Measurements from ENCODE around the gene AFAP1. TPM values are rescaled to one million over a fixed set of nuclear protein-coding genes. Genes with fewer than 3 reads are reported as not detected.

AFAP1 gene
- total and polyA plus RNA-seq, 2 donors (not counting 3 experiments of a cell fraction or from before 2014, with no cell fraction given): 32.3 to 103 TPM

GRCh38 chr4:7714176-7714575 lies 225.5 kb downstream of the AFAP1 start:
- no peaks in the 10 kb centered on the region for H4K20me1 ChIP-seq (replicated peaks; ENCODE audit: control insufficient read depth, extremely low read depth, insufficient read depth, low read length)
- POLR2A ChIA-PET: no interaction called here
- BruUV-seq (replicated peaks): no TSS peak
- H3K9me3 ChIP-seq (replicated peaks; ENCODE audit: control insufficient read depth, insufficient read depth, low read length): no peaks in the 10 kb centered on the region
- no peaks in the 10 kb centered on the region for H3K36me3 ChIP-seq (ENCODE audit: control insufficient read depth in 2 of 2, extremely low read depth in 1 of 2, insufficient read depth in 2 of 2, low read length in 2 of 2)
- H3K27ac ChIP-seq (ENCODE audit: insufficient read depth, low read depth, low read length): no peak overlapping the region
- intact Hi-C loops (cut with micrococcal nuclease): loop anchor here (10.0 kb wide), 1 partner anchor 189 kb away; no protein-coding TSS in a partner anchor
- no peak overlapping the region for H2AFZ ChIP-seq (ENCODE audit: low read depth, low read length)
- H3K9me1 ChIP-seq (replicated peaks; ENCODE audit: control insufficient read depth, extremely low read depth, insufficient read depth, low read length): no peaks in the 10 kb centered on the region
- CTCF ChIA-PET: no interaction called here
- H3K4me1 ChIP-seq (ENCODE audit: control insufficient read depth, extremely low read depth, insufficient read depth, low read length): no peaks in the 10 kb centered on the region
- no peak overlapping the region for H3K4me3 ChIP-seq (replicated peaks in 1 of 3; ENCODE audit: insufficient read depth in 1 of 3, low read depth in 1 of 3, low read length in 3 of 3)
- TF ChIP-seq, protein P1, sequence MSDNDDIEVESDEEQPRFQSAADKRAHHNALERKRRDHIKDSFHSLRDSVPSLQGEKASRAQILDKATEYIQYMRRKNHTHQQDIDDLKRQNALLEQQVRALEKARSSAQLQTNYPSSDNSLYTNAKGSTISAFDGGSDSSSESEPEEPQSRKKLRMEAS (IDR thresholded peaks at IDR 0.05; ENCODE audit: insufficient read depth, insufficient read length): no peak
- TF ChIP-seq, protein P2, sequence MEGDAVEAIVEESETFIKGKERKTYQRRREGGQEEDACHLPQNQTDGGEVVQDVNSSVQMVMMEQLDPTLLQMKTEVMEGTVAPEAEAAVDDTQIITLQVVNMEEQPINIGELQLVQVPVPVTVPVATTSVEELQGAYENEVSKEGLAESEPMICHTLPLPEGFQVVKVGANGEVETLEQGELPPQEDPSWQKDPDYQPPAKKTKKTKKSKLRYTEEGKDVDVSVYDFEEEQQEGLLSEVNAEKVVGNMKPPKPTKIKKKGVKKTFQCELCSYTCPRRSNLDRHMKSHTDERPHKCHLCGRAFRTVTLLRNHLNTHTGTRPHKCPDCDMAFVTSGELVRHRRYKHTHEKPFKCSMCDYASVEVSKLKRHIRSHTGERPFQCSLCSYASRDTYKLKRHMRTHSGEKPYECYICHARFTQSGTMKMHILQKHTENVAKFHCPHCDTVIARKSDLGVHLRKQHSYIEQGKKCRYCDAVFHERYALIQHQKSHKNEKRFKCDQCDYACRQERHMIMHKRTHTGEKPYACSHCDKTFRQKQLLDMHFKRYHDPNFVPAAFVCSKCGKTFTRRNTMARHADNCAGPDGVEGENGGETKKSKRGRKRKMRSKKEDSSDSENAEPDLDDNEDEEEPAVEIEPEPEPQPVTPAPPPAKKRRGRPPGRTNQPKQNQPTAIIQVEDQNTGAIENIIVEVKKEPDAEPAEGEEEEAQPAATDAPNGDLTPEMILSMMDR (IDR thresholded peaks at IDR 0.05; ENCODE audit: extremely low read depth in 1 of 2, insufficient read depth in 1 of 2, low read depth in 1 of 2, low read length in 2 of 2): no peak
- TF ChIP-seq EZH2 (IDR thresholded peaks at IDR 0.05; ENCODE audit: borderline replicate concordance, low read depth, low read length, severe bottlenecking): no peak
- no peak for TF ChIP-seq POLR2AphosphoS5 (IDR thresholded peaks at IDR 0.05; ENCODE audit: insufficient read depth, low read depth, low read length)
- no peak for TF ChIP-seq POLR2A (IDR thresholded peaks at IDR 0.05; ENCODE audit: low read depth, low read length)
- TF ChIP-seq JUN (IDR thresholded peaks at IDR 0.05; ENCODE audit: borderline replicate concordance, insufficient read depth, insufficient read length, low read depth): no peak
- no peak for TF ChIP-seq GATA2 (IDR thresholded peaks at IDR 0.05; ENCODE audit: insufficient read depth, insufficient read length, low read depth, low read length)
- TF ChIP-seq MYC (IDR thresholded peaks at IDR 0.05; ENCODE audit: low read depth, low read length): no peak
- no peak for TF ChIP-seq FOS (IDR thresholded peaks at IDR 0.05; ENCODE audit: borderline replicate concordance, insufficient read depth, low read length)
- H3K4me2 ChIP-seq (ENCODE audit: insufficient read depth, low read length): no peak overlapping the region
- H3K9ac ChIP-seq (replicated peaks; ENCODE audit: extremely low read depth, insufficient read depth, low read length): no peak overlapping the region
- H3K27me3 ChIP-seq (ENCODE audit: control insufficient read depth in 2 of 2, insufficient read depth in 2 of 2, low read length in 2 of 2): peaks cover 0 to 1% of the 10 kb centered on the region in 2 experiments
- FAIRE-seq (no peak), DNase-seq (ENCODE audit: low read depth, low spot score) (no peak)
- H3K79me2 ChIP-seq (ENCODE audit: control insufficient read depth, insufficient read depth, low read length): no peaks in the 10 kb centered on the region
- dilution Hi-C loops (cut with MboI; ENCODE audit: extremely low pct_ligation_motif_present, low sequenced_read_pairs): no loop called here
